Measurements from ENCODE around the gene EGFR.
A peak's percentile ranks its signal among the peaks of the same experiment; 100 is the strongest.
"Not testable (repeated sequence)": the region's sequence is repeated elsewhere in the genome, so short reads cannot be mapped to it uniquely, and the experiment has no call there.

The EGFR gene

GRCh38 chr7:55033236-55033846 lies 14.5 kb downstream of the EGFR start (continued):
- no peak for TF ChIP-seq ZC3H10 (CRISPR knock-in tag; IDR thresholded peaks at IDR 0.05)
- no peak for TF ChIP-seq RARB (CRISPR knock-in tag; IDR thresholded peaks at IDR 0.05)
- TF ChIP-seq POU6F1 (CRISPR knock-in tag; IDR thresholded peaks at IDR 0.05; ENCODE audit: borderline replicate concordance, low read depth) = no peak

DNA sequence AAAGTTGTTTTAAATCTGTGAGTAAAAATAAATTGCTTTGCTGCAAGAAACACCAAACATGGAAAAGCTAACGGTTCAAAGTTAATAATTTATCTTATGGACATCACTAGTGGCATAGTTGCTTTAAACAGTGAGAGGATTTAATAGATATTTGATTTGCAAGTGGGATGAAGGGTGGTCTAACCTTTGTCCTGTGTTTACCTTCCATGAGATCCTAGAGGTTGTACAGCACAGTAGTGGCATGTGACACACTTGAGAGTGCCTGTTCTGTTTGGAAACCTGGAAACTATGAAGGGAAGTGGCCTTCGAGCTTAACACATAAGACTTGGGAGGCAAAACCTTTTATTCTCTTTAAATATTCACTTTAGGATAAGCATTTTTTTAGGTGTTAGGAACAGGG lies 16.0 kb downstream of the EGFR start:
- ATAC-seq = no peak
- TF ChIP-seq TSHZ2 (CRISPR knock-in tag; IDR thresholded peaks at IDR 0.05) = no peak
- TF ChIP-seq GLIS3 (CRISPR knock-in tag; IDR thresholded peaks at IDR 0.05) = no peak
- TF ChIP-seq POU6F1 (CRISPR knock-in tag; IDR thresholded peaks at IDR 0.05; ENCODE audit: borderline replicate concordance, low read depth) = no peak
- no peak for TF ChIP-seq ZC3H10 (CRISPR knock-in tag; IDR thresholded peaks at IDR 0.05)
- TF ChIP-seq, protein P1, sequence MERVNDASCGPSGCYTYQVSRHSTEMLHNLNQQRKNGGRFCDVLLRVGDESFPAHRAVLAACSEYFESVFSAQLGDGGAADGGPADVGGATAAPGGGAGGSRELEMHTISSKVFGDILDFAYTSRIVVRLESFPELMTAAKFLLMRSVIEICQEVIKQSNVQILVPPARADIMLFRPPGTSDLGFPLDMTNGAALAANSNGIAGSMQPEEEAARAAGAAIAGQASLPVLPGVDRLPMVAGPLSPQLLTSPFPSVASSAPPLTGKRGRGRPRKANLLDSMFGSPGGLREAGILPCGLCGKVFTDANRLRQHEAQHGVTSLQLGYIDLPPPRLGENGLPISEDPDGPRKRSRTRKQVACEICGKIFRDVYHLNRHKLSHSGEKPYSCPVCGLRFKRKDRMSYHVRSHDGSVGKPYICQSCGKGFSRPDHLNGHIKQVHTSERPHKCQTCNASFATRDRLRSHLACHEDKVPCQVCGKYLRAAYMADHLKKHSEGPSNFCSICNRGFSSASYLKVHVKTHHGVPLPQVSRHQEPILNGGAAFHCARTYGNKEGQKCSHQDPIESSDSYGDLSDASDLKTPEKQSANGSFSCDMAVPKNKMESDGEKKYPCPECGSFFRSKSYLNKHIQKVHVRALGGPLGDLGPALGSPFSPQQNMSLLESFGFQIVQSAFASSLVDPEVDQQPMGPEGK (CRISPR knock-in tag; IDR thresholded peaks at IDR 0.05; ENCODE audit: borderline replicate concordance) = no peak
- TF ChIP-seq ZNF8 (CRISPR knock-in tag; IDR thresholded peaks at IDR 0.05) = no peak

- ATAC-seq = not testable (repeated sequence)
These were observed 16.6 kb downstream of the EGFR start for GRCh38 chr7:55035410-55035809.

GRCh38 chr7:55036950-55037736 lies 18.3 kb downstream of the EGFR start:
- peak; percentile 27; the same call in 1 of the 2 replicates for TF ChIP-seq ISL1 (CRISPR knock-in tag; IDR thresholded peaks at IDR 0.05)
- TF ChIP-seq ZNF70 (CRISPR knock-in tag; IDR thresholded peaks at IDR 0.05) = no peak
- ATAC-seq = peak; percentile 40; the same call in 2 of the 3 replicates

- ATAC-seq = no peak
- TF ChIP-seq, protein P1 (CRISPR knock-in tag; IDR thresholded peaks at IDR 0.05; ENCODE audit: borderline replicate concordance) = no peak
- TF ChIP-seq ZFP3 (CRISPR knock-in tag; IDR thresholded peaks at IDR 0.05) = no peak
- TF ChIP-seq ISL1 (CRISPR knock-in tag; IDR thresholded peaks at IDR 0.05) = no peak
- TF ChIP-seq ESRRG (CRISPR knock-in tag; IDR thresholded peaks at IDR 0.05) = no peak
- TF ChIP-seq RARB (CRISPR knock-in tag; IDR thresholded peaks at IDR 0.05) = no peak
- TF ChIP-seq CSRNP3 (CRISPR knock-in tag; IDR thresholded peaks at IDR 0.05) = no peak
- TF ChIP-seq BACH2 (CRISPR knock-in tag; IDR thresholded peaks at IDR 0.05; ENCODE audit: borderline replicate concordance) = no peak
- no peak for TF ChIP-seq ARNTL (CRISPR knock-in tag; IDR thresholded peaks at IDR 0.05; ENCODE audit: borderline replicate concordance, low read depth)
- TF ChIP-seq PPARA (CRISPR knock-in tag; IDR thresholded peaks at IDR 0.05; ENCODE audit: borderline replicate concordance) = no peak
- no peak for TF ChIP-seq ZNF8 (CRISPR knock-in tag; IDR thresholded peaks at IDR 0.05)
- TF ChIP-seq ZFP30 (CRISPR knock-in tag; IDR thresholded peaks at IDR 0.05) = no peak
- no peak for TF ChIP-seq OSR1 (CRISPR knock-in tag; IDR thresholded peaks at IDR 0.05)
- no peak for TF ChIP-seq TOX (CRISPR knock-in tag; IDR thresholded peaks at IDR 0.05; ENCODE audit: borderline replicate concordance)
- TF ChIP-seq ZNF565 (CRISPR knock-in tag; conservative IDR thresholded peaks at IDR 0.05; ENCODE audit: low read depth) = no peak
These were observed 25.0 kb downstream of the EGFR start for GRCh38 chr7:55043691-55044370.

Data from SK-N-SH treated with all-trans-retinoic acid at 6 μM for 48 hours (cell line).